GM21786 (cell line): ENCODE results near the gene RAB36.

Experiments
- ATAC-seq: cut with Tn5 transposase; IDR thresholded peaks from one replicate; pipeline ENCODE4 v1.9.1; 2021; ENCODE audit not compliant: unreplicated experiment

RAB36 gene

DNA sequence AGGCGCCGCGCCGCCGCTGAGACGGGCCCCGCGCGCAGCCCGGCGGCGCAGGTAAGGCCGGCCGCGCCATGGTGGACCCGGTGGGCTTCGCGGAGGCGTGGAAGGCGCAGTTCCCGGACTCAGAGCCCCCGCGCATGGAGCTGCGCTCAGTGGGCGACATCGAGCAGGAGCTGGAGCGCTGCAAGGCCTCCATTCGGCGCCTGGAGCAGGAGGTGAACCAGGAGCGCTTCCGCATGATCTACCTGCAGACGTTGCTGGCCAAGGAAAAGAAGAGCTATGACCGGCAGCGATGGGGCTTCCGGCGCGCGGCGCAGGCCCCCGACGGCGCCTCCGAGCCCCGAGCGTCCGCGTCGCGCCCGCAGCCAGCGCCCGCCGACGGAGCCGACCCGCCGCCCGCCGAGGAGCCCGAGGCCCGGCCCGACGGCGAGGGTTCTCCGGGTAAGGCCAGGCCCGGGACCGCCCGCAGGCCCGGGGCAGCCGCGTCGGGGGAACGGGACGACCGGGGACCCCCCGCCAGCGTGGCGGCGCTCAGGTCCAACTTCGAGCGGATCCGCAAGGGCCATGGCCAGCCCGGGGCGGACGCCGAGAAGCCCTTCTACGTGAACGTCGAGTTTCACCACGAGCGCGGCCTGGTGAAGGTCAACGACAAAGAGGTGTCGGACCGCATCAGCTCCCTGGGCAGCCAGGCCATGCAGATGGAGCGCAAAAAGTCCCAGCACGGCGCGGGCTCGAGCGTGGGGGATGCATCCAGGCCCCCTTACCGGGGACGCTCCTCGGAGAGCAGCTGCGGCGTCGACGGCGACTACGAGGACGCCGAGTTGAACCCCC lies 35.8 kb downstream of the RAB36 start:
- ATAC-seq = no peak

DNA sequence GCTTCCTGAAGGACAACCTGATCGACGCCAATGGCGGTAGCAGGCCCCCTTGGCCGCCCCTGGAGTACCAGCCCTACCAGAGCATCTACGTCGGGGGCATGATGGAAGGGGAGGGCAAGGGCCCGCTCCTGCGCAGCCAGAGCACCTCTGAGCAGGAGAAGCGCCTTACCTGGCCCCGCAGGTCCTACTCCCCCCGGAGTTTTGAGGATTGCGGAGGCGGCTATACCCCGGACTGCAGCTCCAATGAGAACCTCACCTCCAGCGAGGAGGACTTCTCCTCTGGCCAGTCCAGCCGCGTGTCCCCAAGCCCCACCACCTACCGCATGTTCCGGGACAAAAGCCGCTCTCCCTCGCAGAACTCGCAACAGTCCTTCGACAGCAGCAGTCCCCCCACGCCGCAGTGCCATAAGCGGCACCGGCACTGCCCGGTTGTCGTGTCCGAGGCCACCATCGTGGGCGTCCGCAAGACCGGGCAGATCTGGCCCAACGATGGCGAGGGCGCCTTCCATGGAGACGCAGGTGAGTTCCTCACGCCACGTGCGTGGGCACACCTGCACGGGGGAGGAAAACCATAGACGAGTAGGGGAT lies 36.5 kb downstream of the RAB36 start:
- ATAC-seq = no peak

DNA sequence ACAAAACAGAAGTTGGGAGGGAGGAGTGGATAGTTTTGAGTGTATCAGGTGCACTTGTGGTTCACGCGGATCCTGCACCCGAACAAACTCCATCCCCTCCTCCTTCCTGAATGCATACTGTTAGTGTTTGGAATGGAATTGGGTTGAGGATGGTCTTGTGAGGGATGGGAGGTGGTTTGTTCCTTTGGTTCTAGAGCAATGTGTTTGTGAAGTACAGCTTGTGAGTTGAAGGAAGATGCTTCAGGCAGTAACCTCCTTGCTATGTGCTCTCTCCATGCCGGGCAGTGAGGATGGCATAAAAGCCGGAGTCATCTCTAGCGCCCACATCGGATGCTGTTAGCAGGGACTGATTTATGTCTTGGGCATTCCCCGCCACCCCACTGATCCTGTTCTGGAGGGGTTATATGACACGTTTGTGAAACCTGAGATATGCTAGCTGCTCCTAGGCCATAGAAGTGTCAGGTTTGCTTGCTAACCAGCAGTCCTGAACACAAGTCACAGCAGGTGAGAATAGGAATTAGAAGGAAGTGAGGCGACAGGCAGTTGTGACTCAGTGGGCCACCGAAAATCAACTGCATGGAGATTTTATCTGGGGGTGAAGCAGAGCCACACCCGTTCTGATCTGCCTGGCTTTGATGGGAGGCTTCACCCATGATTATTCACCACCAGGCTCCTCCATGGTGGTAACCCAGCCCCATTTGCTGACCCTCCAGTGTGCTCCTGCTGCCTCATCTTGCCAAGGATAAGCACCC lies 37.2 kb downstream of the RAB36 start:
- ATAC-seq = no peak

DNA sequence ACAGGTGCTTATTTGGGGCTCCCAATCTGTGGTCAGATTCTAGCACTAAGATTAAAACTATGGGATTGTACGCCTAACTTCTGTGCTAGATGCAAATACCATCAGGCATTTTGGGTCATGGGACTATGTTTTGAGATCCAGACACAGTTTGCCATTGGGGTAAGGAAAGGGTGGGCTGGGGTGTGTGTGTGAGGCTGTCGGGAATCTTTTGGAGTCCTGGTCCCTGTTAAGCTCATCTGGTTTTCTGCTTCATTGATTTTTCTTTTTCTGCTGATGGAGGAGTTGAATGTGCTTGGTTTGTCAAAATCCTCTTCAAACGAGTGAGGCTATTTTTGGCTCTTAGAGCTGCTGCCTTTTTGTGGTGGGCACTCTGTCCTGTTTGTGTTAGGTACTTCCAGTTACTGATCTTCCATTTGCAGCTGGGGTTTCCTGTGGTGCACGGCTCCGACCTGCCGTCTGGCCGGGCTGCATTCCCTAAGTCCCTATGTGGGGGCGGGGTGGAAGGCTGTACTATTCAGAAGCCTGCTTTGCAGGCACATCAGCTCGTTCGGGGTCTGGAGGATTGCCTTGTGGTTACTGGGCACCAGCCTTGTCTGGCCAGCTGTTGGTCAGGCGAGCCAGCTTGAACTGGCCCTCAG lies 37.9 kb downstream of the RAB36 start:
- no peak for ATAC-seq

DNA sequence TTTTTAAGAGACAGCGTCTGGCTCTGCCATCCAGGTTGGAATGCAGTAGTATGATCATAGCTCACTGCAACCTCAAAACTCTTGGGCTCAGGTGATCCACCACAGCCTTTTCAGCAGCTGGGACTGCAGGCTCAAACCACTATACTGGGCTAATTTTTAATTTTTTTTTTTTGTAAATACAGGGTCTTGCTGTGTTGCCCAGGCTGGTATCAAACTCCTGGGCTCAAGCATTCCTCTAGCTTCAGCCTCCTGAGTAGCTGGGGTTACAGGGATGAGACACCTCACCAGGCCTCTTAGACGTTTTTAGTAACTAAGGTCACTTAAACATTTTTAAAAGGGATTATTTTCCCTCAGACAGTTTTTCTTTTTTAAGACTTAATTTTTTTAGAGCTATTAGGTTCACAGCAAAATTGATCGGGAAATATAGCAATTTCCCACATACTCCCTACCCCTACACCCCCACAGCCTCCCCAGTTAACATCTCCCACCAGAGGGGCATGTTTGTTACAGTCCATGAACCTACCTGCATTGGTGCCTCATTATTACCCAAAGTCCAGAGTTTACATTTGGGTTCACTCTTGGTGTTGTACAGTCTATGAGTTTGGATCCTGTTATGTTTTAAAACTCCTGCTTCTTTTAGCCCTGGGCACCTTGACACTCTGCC lies 39.0 kb downstream of the RAB36 start:
- ATAC-seq = no peak

DNA sequence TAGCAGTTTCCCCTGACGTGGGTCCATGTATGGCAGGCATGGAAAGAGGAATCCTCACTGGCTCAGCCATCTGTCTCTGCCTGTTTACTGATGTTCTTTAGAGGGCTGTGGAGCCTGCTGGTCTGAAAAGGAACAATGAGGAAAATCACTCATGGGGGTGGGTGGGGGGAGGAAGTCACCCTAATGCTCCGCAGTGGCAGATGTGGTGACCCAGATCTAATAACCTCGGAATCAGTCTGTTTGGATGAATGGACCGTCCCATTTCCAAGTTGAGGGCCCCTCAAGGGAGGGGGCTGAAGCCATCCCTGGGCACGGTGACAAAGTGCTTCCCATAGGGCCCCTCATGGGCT lies 39.5 kb downstream of the RAB36 start:
- ATAC-seq = no peak

DNA sequence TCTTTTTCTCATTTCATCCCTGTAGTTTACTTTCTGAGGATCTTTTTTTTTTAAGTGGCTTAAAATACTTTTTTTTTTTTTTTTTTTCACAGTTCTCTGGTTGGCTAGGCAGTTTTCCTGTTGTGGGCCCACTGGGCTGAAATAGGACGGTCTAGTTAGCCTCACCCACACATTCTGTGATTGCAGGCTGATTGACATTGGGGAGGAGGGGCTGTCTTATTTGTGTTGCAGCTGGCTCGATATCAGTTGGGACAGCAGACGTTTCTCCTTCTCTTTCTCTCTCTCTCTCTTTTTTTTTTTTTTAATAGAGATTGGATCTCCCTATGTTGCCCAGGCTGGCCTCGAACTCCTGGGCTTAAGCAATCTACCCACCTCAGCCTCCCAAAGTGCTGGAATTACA lies 41.9 kb downstream of the RAB36 start:
- ATAC-seq = no peak

DNA sequence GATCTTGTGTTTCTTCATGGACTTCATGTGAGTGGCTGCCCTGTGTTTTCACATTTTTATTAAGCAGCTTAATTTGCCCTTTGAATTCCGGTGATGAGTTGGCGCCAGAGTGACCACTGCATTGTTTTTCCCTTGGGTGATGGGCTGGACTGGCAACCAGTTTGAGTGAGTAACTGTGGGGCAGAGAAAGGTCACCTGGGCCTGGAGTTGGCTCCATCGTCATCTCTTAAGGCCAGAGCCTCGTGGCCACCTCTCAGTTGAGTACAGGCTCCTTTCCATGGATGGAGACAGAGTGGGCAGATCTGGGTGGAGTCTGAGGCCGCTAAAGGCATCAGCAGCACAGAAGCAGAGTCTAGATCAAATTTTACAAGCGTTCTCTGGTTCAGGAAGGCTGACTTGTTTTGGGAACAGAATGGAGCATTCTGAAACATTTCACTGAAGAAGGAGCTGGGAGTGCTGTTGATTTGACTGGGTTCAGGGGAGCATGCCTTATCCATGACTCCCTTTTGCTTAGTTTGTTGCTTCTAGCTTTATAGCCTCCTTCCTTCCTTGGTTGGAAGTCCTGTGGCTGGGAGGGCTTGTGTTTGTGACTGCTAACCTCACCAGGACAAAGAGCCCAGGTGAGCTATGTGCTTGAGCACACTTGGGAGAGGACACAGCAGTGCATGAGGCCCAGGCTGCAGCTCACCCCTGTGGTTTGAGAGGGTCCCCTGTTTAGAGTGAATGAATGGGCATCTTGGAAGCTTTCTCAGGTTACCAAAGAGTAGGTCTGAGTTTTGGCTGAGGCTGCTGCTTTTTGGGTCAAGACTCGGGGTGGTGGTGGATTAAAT lies 42.8 kb downstream of the RAB36 start:
- no peak for ATAC-seq

DNA sequence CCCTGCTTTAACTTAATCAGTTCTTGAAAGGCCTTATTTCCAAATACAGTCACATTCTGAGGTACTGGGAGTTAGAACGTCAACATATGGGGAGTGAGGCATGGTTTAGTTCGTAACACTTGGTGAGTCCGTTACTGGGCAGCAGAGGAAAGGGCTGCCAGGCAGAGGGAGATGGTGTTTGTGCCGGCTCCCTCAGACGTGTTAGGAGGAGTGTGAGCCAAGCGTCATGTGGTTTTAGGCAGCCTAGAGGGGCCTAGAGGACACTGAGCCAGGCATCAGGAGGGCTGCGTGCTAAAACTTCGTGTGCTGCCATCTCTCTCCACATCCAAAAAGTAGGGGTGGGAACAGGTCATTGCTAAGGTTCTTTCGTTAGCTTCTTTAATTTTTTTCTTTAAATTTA lies 45.2 kb downstream of the RAB36 start:
- no peak for ATAC-seq

DNA sequence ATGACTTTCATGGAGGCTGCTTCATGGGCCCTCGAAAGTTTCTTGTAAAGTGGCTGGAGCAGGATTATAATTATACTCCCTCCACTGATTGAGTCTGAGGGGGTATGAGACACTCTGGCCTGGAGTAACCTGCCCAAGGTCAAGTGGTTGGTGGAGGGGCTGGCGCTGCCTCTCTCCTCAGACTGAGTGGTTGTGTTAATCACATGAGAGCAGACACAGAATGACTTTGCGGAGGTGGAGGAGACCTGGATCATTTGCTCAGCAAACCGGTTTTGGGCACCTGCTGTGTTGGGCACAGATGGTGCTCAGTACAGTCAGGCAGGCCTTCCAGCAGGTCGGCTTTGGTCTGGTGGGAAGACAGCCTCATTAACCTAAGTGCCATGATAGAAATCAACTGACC lies 46.9 kb downstream of the RAB36 start:
- ATAC-seq = no peak

DNA sequence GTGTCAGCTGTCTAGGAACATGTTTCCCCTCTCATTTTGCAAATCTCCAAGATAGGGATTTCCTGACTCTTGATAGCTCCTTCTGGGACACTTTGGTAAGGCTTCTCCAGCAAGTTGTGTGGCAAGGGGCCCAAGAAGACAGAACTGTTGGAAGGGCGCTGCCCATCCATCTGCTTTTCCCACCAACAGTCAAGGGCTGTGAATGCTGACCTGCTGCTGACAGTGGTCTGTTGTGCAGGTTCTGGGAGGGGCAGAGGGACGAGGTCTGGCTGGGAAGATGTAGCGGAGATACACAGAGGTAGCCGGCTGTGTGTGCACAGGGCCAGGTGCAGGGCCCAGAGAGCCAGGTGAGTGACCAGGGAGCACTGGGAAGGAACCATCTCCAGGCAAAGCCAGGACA lies 47.3 kb downstream of the RAB36 start:
- no peak for ATAC-seq

DNA sequence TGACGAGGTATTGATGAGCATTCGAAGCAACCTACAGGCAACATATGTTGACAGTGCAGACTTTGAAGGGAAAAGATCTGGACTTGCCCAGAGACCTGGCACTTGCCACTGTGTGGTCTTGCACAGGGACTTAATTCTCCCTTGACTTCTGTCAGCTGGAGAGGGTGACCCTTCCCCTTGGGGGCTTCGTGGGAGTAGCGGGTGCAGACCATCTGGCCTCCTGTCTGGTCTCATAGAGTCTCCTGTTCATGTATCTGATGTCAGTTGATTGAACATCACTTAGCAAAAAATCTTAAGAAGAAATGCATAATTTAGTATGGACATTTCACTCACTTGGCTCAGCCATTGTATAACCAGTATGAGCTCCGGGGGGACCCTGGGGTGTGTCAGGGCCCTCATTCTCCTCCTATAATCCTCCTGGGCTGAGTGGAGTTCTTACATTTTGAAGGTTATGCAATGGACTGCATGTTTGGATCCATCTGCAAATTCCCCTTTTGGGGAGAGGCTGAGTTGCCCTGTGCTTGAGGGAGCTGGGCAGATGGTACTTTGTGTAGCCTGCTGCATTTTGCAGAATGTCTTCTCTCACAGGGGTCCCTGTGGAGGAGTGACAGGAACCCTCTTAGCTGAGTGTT lies 48.0 kb downstream of the RAB36 start:
- ATAC-seq = no peak

DNA sequence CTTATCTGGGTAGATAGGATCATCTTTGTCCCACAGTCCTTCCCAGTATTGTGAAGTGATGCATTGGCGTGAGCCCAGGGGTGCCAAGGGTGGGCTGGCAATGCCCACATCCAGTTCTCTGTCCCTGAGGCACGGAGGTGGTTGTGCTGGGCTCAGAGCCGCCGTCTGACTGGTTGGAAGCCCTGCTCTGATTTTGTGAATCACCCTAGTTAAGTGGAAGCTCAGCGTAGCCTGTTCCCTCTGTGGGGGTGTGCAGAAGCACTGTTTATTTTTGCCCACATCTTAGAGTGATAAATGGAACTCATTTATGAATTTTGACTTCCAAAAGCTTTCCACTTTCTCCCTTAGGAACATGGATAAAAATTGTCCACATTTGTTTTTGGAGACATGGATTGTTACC lies 48.6 kb downstream of the RAB36 start:
- ATAC-seq = no peak

DNA sequence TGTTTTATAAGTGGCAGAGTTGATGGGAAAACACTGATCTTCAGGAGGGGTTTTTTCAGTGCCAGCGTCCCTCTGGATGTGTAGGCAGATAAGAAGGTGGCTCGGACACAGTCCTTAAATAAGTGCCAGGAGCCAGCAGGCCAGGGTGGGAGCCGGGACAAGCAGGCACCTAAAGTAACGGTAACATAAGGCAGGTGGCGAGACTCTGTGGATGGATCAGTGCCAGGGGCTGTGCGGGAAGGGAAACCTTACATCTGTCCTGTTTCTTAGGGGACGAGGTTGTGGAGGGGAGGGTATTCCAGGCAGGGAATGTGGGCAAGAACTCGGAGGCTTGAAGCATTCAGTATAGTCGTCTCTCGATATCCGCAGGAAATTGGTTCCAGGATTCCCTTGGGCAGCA lies 50.9 kb downstream of the RAB36 start:
- no peak for ATAC-seq

DNA sequence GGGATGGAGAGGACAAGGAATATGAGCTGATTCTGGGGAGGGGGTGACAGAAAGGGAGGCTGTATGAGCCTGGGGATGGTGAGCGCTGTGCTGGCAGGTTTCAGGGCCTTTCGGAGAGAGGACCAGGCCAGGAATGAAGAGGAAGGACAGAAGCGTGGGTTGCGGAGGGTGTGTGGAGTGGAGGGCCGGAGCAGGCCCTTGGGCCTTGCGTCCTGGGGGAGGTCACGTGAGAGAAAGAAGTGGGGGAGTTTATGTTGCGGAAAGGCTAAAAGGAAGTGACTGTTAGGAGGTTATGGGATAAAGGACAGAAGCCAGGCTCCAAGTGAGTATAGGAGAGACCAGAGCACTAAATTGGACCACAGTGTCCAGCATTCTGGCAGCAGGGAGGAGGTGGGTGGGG lies 52.6 kb downstream of the RAB36 start:
- no peak for ATAC-seq

DNA sequence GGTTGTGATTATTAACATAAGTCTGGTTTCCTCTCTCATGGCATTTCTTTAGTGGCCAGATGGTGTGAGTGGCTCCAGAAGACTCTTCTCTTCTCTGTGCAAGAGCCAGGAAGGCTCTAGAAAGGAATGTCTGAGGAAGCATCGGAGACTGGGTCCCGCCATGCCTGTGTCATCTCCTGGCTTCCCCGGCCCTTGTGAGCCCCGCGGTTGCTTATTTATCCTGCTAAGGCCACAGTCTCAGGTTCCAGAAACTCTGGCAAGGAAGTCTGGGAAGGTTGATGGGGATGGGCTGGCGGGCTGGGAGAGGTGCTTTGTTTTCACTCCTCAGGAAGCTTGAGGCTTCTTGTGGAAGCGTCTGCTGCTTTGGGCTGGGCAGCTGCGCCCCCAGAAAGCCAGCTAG lies 53.9 kb downstream of the RAB36 start:
- no peak for ATAC-seq

DNA sequence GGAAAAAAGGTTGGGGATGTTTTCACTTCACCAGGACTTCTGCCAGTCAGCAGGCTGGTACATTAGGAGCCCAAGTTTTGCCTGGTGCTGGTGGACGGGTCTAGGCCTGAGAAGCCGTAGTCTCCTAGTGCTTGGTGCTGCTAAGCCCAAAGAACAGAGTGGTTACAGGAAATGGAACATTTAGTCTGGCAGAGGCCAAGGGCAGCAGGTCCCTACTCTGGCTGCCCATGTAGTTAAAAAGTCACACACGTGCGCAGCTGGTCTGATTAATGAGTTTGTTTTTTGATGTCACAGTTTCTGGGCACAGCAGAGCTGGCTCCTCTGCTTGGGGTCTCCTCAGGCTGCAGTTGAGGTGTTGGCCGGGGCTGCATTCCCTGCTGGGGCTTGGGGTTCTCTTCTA lies 55.6 kb downstream of the RAB36 start:
- no peak for ATAC-seq

DNA sequence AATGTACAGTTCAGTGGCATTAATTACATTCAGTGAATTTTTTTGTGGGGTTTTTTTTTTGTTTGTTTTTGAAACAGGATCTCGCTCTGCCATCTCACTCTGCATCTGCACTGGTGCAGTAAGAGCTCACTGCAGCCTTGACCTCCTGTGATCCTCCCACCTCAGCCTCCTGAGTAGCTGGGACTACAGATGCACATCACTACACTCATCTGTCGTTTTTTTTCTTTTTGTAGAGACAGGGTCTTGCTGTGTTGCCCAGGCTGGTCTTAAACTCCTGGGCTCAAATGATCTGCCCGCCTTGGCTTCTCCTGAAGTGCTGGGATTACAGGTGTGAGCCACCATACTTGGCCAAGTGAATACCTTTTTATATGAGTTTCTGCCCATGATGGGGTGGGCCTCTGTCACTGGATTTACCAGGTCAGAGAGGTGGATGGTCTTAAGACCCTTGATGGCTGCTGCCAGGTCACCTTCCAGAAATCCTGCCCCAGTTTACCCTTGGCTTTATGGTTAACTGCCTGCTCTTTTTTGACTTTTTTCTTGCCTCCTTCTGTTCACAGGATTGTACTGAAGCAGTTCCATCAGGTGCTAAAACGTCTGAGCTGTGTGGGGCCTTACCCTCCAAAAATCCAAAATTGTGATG lies 57.7 kb downstream of the RAB36 start:
- no peak for ATAC-seq

DNA sequence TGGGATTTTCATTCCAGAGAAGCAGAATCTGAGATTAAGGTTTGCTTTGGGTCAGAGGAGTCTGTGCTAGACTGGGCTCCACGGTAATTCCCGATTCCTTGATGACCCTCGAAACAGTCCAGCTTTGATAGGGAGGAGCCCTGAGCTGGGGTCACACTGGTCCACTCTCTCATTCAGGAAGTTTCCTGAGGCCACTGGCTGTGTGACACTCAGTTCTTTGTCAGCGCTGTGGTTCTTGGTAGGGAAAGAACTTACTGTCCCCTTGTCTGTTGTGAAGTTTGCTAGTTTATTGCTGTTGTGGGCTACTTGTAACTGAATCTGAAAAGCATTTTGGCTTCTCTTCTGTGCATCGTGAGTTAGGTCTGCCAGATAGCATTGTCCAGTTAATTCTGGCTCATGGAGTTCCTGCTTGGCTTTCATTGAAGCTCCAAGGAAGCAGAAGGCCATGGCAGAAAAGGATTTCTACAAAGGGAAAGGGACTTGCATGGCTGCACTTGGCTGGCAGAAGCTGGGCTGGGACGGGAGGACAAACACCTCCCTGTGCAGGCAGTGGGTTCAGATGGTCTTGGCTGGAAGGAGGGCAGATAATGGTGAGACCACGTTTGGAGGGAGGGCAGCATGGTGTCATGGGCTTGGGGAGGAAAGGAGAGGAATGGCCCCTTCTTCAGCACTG lies 58.3 kb downstream of the RAB36 start:
- no peak for ATAC-seq
